ENCODE results near the gene ADGRL1. TPM values are rescaled to one million over a fixed set of nuclear protein-coding genes. Genes with fewer than 3 reads are reported as not detected.

ADGRL1 gene
- polyA plus RNA-seq, 1 of the 3 experiments (the other 2 are of a cell fraction), result 13.4 TPM

GRCh38 chr19:14102756-14103155 lies 103.2 kb downstream of the ADGRL1 start:
- TF ChIP-seq SMC3 (IDR thresholded peaks at IDR 0.05; ENCODE audit: low read depth, low read length) (no peak), REST (IDR thresholded peaks at IDR 0.05; ENCODE audit: low read depth, low read length) (no peak), NRF1 (IDR thresholded peaks at IDR 0.05; ENCODE audit: low read depth, low read length) (no peak), EZH2phosphoT487 (IDR thresholded peaks at IDR 0.05; ENCODE audit: borderline replicate concordance, low read depth) (no peak), JUND (IDR thresholded peaks at IDR 0.05) (no peak), EP300 (IDR thresholded peaks at IDR 0.05; ENCODE audit: borderline replicate concordance in 1 of 2, low read depth in 1 of 2, low read length in 1 of 2) (no peak), FOXM1 (IDR thresholded peaks at IDR 0.05; ENCODE audit: low read depth) (no peak), GATA2 (CRISPR knock-in tag; IDR thresholded peaks at IDR 0.05) (no peak), RFX5 (IDR thresholded peaks at IDR 0.05; ENCODE audit: low read length) (no peak), TAF1 (IDR thresholded peaks at IDR 0.05; ENCODE audit: borderline replicate concordance, low read depth, low read length) (no peak), RAD21 (IDR thresholded peaks at IDR 0.05; ENCODE audit: low read length) (no peak), FOSL2 (IDR thresholded peaks at IDR 0.05; ENCODE audit: borderline replicate concordance, low read depth) (no peak), ZBTB33 (IDR thresholded peaks at IDR 0.05; ENCODE audit: borderline replicate concordance, low read depth) (no peak), RXRA (IDR thresholded peaks at IDR 0.05; ENCODE audit: borderline replicate concordance, low read depth) (no peak)
- H3K27me3 ChIP-seq (ENCODE audit: insufficient read depth), result no peaks in the 10 kb centered on the region
- H3F3A ChIP-seq (replicated peaks; ENCODE audit: insufficient read depth), result no peaks in the 10 kb centered on the region
- no peaks in the 10 kb centered on the region for H3K9me3 ChIP-seq
- POLR2A ChIA-PET, result no interaction called here
- no peak overlapping the region for H3K4me2 ChIP-seq
- CTCF ChIA-PET, result interaction anchor here (0.9 to 1.8 kb wide), 5 partner anchors 12 to 44 kb away, joined by 3 to 9 read pairs (median 5); partner anchors contain the start of gene MISP3
- H3K79me2 ChIP-seq (ENCODE audit: insufficient read depth), result no peaks in the 10 kb centered on the region
- H3K36me3 ChIP-seq (replicated peaks in 1 of 2; ENCODE audit: control insufficient read depth in 1 of 2, insufficient read depth in 2 of 2, low read length in 1 of 2), result peaks cover 7 to 10% of the 10 kb centered on the region in 2 experiments
- no peak overlapping the region for H3K27ac ChIP-seq (ENCODE audit: low read depth in 2 of 2, low read length in 1 of 2)
- no peaks in the 10 kb centered on the region for H3K9me2 ChIP-seq
- H3K9ac ChIP-seq, result no peak overlapping the region
- H3K4me1 ChIP-seq (ENCODE audit: control insufficient read depth in 1 of 2, insufficient read depth in 2 of 2, low read depth in 1 of 2, low read length in 1 of 2), result no peaks in the 10 kb centered on the region
- no peaks in the 10 kb centered on the region for H4K20me1 ChIP-seq (ENCODE audit: insufficient read depth)
- DNase-seq, result no peak
- 96% methylated on average over 6 of the region's 10 CpGs for WGBS (ENCODE audit: low lambda C conversion rate)
- no peak overlapping the region for H2AFZ ChIP-seq (ENCODE audit: low read depth)
- no peak overlapping the region for H3K4me3 ChIP-seq (ENCODE audit: low read depth in 2 of 2, low read length in 1 of 2)
